WTC11 (cell line): ENCODE data around the gene WASHC2C. TPM values are rescaled to one million over a fixed set of nuclear protein-coding genes. Genes with fewer than 3 reads are reported as not detected.
"Not testable (repeated sequence)": the region's sequence is repeated elsewhere in the genome, so short reads cannot be mapped to it uniquely, and the experiment has no call there.

ENCODE experiments used
- ATAC-seq: fragments of 200-7000 bp; cut with Tn5 transposase; 2 replicates; pipeline ENCODE4 v1.10.0; 2021; ENCODE audit warnings: mild to moderate bottlenecking, moderate library complexity
- CTCF ChIA-PET: fragments of 300-600 bp; sonication (Branson Sonifier 250); formaldehyde crosslinking; loops from one replicate; lab custom pipeline; 2021; ENCODE audit warnings: antibody characterized with exemption; lab: Charles Lee
- POLR2A ChIA-PET: fragments of 350-600 bp; sonication (Branson Sonifier 250); formaldehyde crosslinking; loops from one replicate; lab custom pipeline; 2021; ENCODE audit warnings: antibody characterized with exemption; lab: Charles Lee
- DNase-seq: peaks from one replicate; pipeline ENCODE4 v3.0.0; 2021; ENCODE audit warnings: low spot score
- H3K27ac Mint-ChIP-seq: 2 replicates; pipeline ENCODE4 v1.8.0; 2021; ENCODE audit warnings: mixed read lengths
- H3K27me3 Mint-ChIP-seq: 2 replicates; pipeline ENCODE4 v1.8.0; 2021; ENCODE audit warnings: low read depth, mild to moderate bottlenecking, moderate library complexity, mixed read lengths
- H3K36me3 Mint-ChIP-seq: 2 replicates; pipeline ENCODE4 v1.8.0; 2021; ENCODE audit warnings: mixed read lengths
- H3K4me1 Mint-ChIP-seq: 2 replicates; pipeline ENCODE4 v1.8.0; 2022; ENCODE audit warnings: mixed read lengths
- H3K4me3 Mint-ChIP-seq: 2 replicates; pipeline ENCODE4 v1.8.0; 2021; ENCODE audit warnings: mild to moderate bottlenecking, moderate library complexity, mixed read lengths
- H3K9me3 Mint-ChIP-seq: 2 replicates; pipeline ENCODE4 v1.8.0; 2021; ENCODE audit warnings: mixed read lengths
- total RNA-seq: library from RNA; stranded (reverse); gene quantifications from 3 replicates; pipeline ENCODE4 v1.2.3, GENCODE V29; 2021

WASHC2C gene
- total RNA-seq, 1 experiment from 2014 or later: 28.5 TPM

GRCh38 chr10:45727421-45727965, 427 bp downstream of the WASHC2C start:
- POLR2A ChIA-PET, H3K9me3 Mint-ChIP-seq, H3K27me3 Mint-ChIP-seq, H3K36me3 Mint-ChIP-seq, CTCF ChIA-PET, DNase-seq, H3K27ac Mint-ChIP-seq, H3K4me1 Mint-ChIP-seq: not testable (repeated sequence)
- peak; percentile 59 for ATAC-seq
- peak overlapping the region; percentile 71 for H3K4me3 Mint-ChIP-seq

- CTCF ChIA-PET, H3K36me3 Mint-ChIP-seq, H3K4me3 Mint-ChIP-seq, H3K9me3 Mint-ChIP-seq, H3K27ac Mint-ChIP-seq, DNase-seq, H3K4me1 Mint-ChIP-seq, H3K27me3 Mint-ChIP-seq, POLR2A ChIA-PET, ATAC-seq: not testable (repeated sequence)
These were observed 7.4 kb downstream of the WASHC2C start for GRCh38 chr10:45734449-45734848.

GRCh38 chr10:45734867-45735266, 7.8 kb downstream of the WASHC2C start:
- H3K36me3 Mint-ChIP-seq, DNase-seq, H3K27me3 Mint-ChIP-seq, H3K9me3 Mint-ChIP-seq, POLR2A ChIA-PET, ATAC-seq, CTCF ChIA-PET, H3K27ac Mint-ChIP-seq, H3K4me1 Mint-ChIP-seq, H3K4me3 Mint-ChIP-seq: not testable (repeated sequence)

- CTCF ChIA-PET: not testable (repeated sequence)
These were observed 14.5 kb downstream of the WASHC2C start for GRCh38 chr10:45741559-45741958.

GRCh38 chr10:45742014-45742413, 14.9 kb downstream of the WASHC2C start:
- H3K4me1 Mint-ChIP-seq, DNase-seq, H3K27me3 Mint-ChIP-seq, H3K36me3 Mint-ChIP-seq, H3K4me3 Mint-ChIP-seq, POLR2A ChIA-PET, CTCF ChIA-PET, ATAC-seq, H3K27ac Mint-ChIP-seq, H3K9me3 Mint-ChIP-seq: not testable (repeated sequence)

More at GRCh38 chr10:45741559-45741958, 14.5 kb downstream of the WASHC2C start:
- H3K27me3 Mint-ChIP-seq, DNase-seq, H3K36me3 Mint-ChIP-seq, H3K27ac Mint-ChIP-seq, H3K4me1 Mint-ChIP-seq, H3K4me3 Mint-ChIP-seq, H3K9me3 Mint-ChIP-seq, POLR2A ChIA-PET, ATAC-seq: not testable (repeated sequence)

- CTCF ChIA-PET, H3K27me3 Mint-ChIP-seq, H3K4me3 Mint-ChIP-seq, ATAC-seq, H3K4me1 Mint-ChIP-seq, H3K27ac Mint-ChIP-seq, POLR2A ChIA-PET, H3K9me3 Mint-ChIP-seq, DNase-seq, H3K36me3 Mint-ChIP-seq: not testable (repeated sequence)
These were observed 24.1 kb downstream of the WASHC2C start for GRCh38 chr10:45751141-45751540.

GRCh38 chr10:45752210-45752609, 25.1 kb downstream of the WASHC2C start:
- H3K27me3 Mint-ChIP-seq, CTCF ChIA-PET, H3K27ac Mint-ChIP-seq, ATAC-seq, H3K4me1 Mint-ChIP-seq, DNase-seq, H3K36me3 Mint-ChIP-seq, H3K4me3 Mint-ChIP-seq, POLR2A ChIA-PET, H3K9me3 Mint-ChIP-seq: not testable (repeated sequence)

GRCh38 chr10:45753979-45754495, 27.0 kb downstream of the WASHC2C start:
- H3K27me3 Mint-ChIP-seq, H3K4me3 Mint-ChIP-seq, DNase-seq, H3K36me3 Mint-ChIP-seq, H3K27ac Mint-ChIP-seq, H3K4me1 Mint-ChIP-seq, ATAC-seq, H3K9me3 Mint-ChIP-seq, POLR2A ChIA-PET, CTCF ChIA-PET: not testable (repeated sequence)

- H3K36me3 Mint-ChIP-seq, CTCF ChIA-PET, H3K27me3 Mint-ChIP-seq, DNase-seq, H3K4me1 Mint-ChIP-seq, ATAC-seq, POLR2A ChIA-PET, H3K4me3 Mint-ChIP-seq, H3K9me3 Mint-ChIP-seq, H3K27ac Mint-ChIP-seq: not testable (repeated sequence)
These were observed 28.0 kb downstream of the WASHC2C start for GRCh38 chr10:45755083-45755482.

- POLR2A ChIA-PET, H3K36me3 Mint-ChIP-seq, H3K27me3 Mint-ChIP-seq, CTCF ChIA-PET, H3K4me1 Mint-ChIP-seq, ATAC-seq, H3K9me3 Mint-ChIP-seq, H3K27ac Mint-ChIP-seq, DNase-seq, H3K4me3 Mint-ChIP-seq: not testable (repeated sequence)
These were observed 29.0 kb downstream of the WASHC2C start for GRCh38 chr10:45756065-45756464.

GRCh38 chr10:45757661-45758396, 30.8 kb downstream of the WASHC2C start:
- H3K36me3 Mint-ChIP-seq, H3K9me3 Mint-ChIP-seq, CTCF ChIA-PET, H3K4me3 Mint-ChIP-seq, H3K27ac Mint-ChIP-seq, H3K27me3 Mint-ChIP-seq, H3K4me1 Mint-ChIP-seq, POLR2A ChIA-PET, ATAC-seq: not testable (repeated sequence)
- DNase-seq: peak; percentile 22

GRCh38 chr10:45761622-45762021, 34.6 kb downstream of the WASHC2C start:
- H3K4me1 Mint-ChIP-seq, DNase-seq, ATAC-seq, CTCF ChIA-PET, H3K4me3 Mint-ChIP-seq, H3K9me3 Mint-ChIP-seq, H3K27ac Mint-ChIP-seq, H3K27me3 Mint-ChIP-seq, H3K36me3 Mint-ChIP-seq, POLR2A ChIA-PET: not testable (repeated sequence)
